Measurements from ENCODE around the gene EPB41L4A. TPM values are rescaled to one million over a fixed set of nuclear protein-coding genes. Genes with fewer than 3 reads are reported as not detected.

The EPB41L4A gene
- total and polyA plus RNA-seq, 2 experiments from 2014 or later, result 9.5 to 12.9 TPM

DNA sequence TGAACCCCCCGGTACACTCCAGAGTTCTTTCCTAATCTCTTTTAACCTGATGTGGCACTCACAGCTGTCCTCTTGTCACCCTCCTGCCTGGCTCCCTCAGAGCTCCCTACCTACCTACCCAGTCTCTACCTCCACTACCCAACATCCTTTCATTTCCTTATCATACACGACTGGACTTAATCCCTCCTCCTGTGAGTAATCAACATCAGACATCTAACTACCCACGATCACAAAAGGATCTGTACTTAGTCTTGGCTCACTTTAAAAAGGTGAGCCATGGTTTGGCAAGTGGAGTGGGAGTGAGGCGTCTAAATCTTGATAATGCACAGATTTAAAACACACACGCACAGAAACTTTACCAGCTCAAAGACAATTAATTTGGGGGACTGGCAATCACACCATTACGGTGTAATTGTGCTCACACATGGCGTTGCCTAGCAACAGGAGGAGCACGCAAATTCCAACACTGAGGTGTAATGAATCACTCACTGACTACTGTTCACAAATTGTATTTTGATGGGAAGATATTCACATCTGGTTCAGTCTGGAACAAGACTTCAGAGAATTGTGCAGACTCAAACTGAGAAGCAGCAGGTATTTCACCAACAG is 235.9 kb downstream of the EPB41L4A start:
- H3K4me1 ChIP-seq (ENCODE audit: insufficient read depth), result no peaks in the 10 kb centered on the region
- H3K36me3 ChIP-seq (replicated peaks; ENCODE audit: insufficient read depth, low read depth), result no peaks in the 10 kb centered on the region
- no peaks in the 10 kb centered on the region for H4K20me1 ChIP-seq (ENCODE audit: insufficient read depth, poor library complexity, severe bottlenecking)
- no peaks in the 10 kb centered on the region for H3K9me3 ChIP-seq (ENCODE audit: low read depth)
- H3K4me3 ChIP-seq, result no peak overlapping the region
- no peaks in the 10 kb centered on the region for H3K27me3 ChIP-seq
- TF ChIP-seq EZH2phosphoT487 (IDR thresholded peaks at IDR 0.05; ENCODE audit: low read depth, severe bottlenecking, unreplicated experiment) (no peak), CTCF (IDR thresholded peaks at IDR 0.05; ENCODE audit: poor library complexity) (no peak), EZH2 (IDR thresholded peaks at IDR 0.05; ENCODE audit: borderline replicate concordance) (no peak)
- H3K27ac ChIP-seq, result no peak overlapping the region
- DNase-seq (ENCODE audit: low spot score), result peak; percentile 11
- H3K4me2 ChIP-seq, result no peak overlapping the region
- H2AFZ ChIP-seq, result no peak overlapping the region
- H3K79me2 ChIP-seq, result no peaks in the 10 kb centered on the region
- 36% methylated on average over 8 of the region's 8 CpGs for WGBS (ENCODE audit: low lambda C conversion rate, missing lambda C conversion rate)
- no peaks in the 10 kb centered on the region for H3K9me2 ChIP-seq (replicated peaks; ENCODE audit: insufficient read depth)

DNA sequence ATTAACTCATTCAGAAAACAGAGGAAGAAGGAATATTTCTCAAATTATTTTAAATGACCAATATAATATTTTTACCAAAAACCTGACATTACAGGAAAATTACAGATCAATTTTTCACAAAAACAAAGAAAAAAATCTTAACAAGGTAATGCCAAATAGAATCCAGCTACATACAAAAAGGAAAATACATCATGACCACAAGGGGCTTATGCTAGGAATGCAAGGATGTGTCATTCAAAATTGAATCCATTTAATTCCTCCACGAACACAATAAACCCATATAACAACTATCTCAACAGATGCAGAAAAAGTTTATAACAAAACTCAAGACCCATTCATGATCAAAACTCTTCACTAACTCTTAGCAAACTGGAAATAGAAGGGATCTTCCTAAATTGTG is 239.8 kb downstream of the EPB41L4A start:
- Histone ChIP-seq H3K27ac (no peak overlapping the region), H3K4me3 (no peak overlapping the region), H3K4me1 (ENCODE audit: insufficient read depth) (no peaks in the 10 kb centered on the region), H2AFZ (no peak overlapping the region), H3K36me3 (replicated peaks; ENCODE audit: insufficient read depth, low read depth) (no peaks in the 10 kb centered on the region), H4K20me1 (ENCODE audit: insufficient read depth, poor library complexity, severe bottlenecking) (no peaks in the 10 kb centered on the region), H3K9me2 (replicated peaks; ENCODE audit: insufficient read depth) (no peaks in the 10 kb centered on the region), H3K79me2 (no peaks in the 10 kb centered on the region), H3K4me2 (no peak overlapping the region), H3K27me3 (no peaks in the 10 kb centered on the region), H3K9me3 (ENCODE audit: low read depth) (no peaks in the 10 kb centered on the region)
- WGBS (ENCODE audit: low lambda C conversion rate, missing lambda C conversion rate), result 67% methylated on average over 1 of the region's 1 CpG
- DNase-seq (ENCODE audit: low spot score), result no peak
- TF ChIP-seq EZH2 (IDR thresholded peaks at IDR 0.05; ENCODE audit: borderline replicate concordance) (no peak), EZH2phosphoT487 (IDR thresholded peaks at IDR 0.05; ENCODE audit: low read depth, severe bottlenecking, unreplicated experiment) (no peak), CTCF (IDR thresholded peaks at IDR 0.05; ENCODE audit: poor library complexity) (no peak)

- H3K9me2 ChIP-seq (replicated peaks; ENCODE audit: insufficient read depth), result no peaks in the 10 kb centered on the region
Observed at GRCh38 chr5:112174959-112175594, 244.0 kb downstream of the EPB41L4A start.

More at GRCh38 chr5:112174959-112175594, 244.0 kb downstream of the EPB41L4A start:
- no peak for TF ChIP-seq EZH2phosphoT487 (IDR thresholded peaks at IDR 0.05; ENCODE audit: low read depth, severe bottlenecking, unreplicated experiment)
- TF ChIP-seq CTCF (IDR thresholded peaks at IDR 0.05; ENCODE audit: poor library complexity), result peak; percentile 80
- no peak for TF ChIP-seq EZH2 (IDR thresholded peaks at IDR 0.05; ENCODE audit: borderline replicate concordance)
- Histone ChIP-seq H3K36me3 (replicated peaks; ENCODE audit: insufficient read depth, low read depth) (no peaks in the 10 kb centered on the region), H3K27me3 (no peaks in the 10 kb centered on the region), H3K79me2 (no peaks in the 10 kb centered on the region), H2AFZ (no peak overlapping the region), H3K27ac (no peak overlapping the region), H3K9me3 (ENCODE audit: low read depth) (no peaks in the 10 kb centered on the region), H3K4me3 (no peak overlapping the region), H3K4me2 (no peak overlapping the region), H4K20me1 (ENCODE audit: insufficient read depth, poor library complexity, severe bottlenecking) (no peaks in the 10 kb centered on the region), H3K4me1 (ENCODE audit: insufficient read depth) (no peaks in the 10 kb centered on the region)
- DNase-seq (ENCODE audit: low spot score), result peak; percentile 75
- 38% methylated on average over 8 of the region's 8 CpGs for WGBS (ENCODE audit: low lambda C conversion rate, missing lambda C conversion rate)
